Measurements from ENCODE around the gene TEDC2. TPM values are rescaled to one million over a fixed set of nuclear protein-coding genes. Genes with fewer than 3 reads are reported as not detected.

The TEDC2 gene
- total RNA-seq, 1 donor from 2014 or later, result 29.1 TPM

- Histone ChIP-seq H3K9me3 (ENCODE audit: low read depth) (no peaks in the 10 kb centered on the region), H3K36me3 (no peaks in the 10 kb centered on the region), H3K27me3 (no peaks in the 10 kb centered on the region), H2AFZ (replicated peaks) (no peak overlapping the region), H3K4me3 (no peak overlapping the region), H3K4me2 (no peak overlapping the region), H3K27ac (no peak overlapping the region), H4K20me1 (ENCODE audit: low read depth) (peaks cover 19% of the 10 kb centered on the region), H3K79me2 (ENCODE audit: low read depth) (no peaks in the 10 kb centered on the region), H3F3A (ENCODE audit: low read depth) (no peaks in the 10 kb centered on the region), H3K4me1 (no peaks in the 10 kb centered on the region), H3K9ac (no peak overlapping the region)
- peaks cover 6% of the 10 kb centered on the region for H3K27me3 Mint-ChIP-seq (ENCODE audit: insufficient read depth, low read depth)
- TF ChIP-seq EZH2phosphoT487 (IDR thresholded peaks at IDR 0.05), result no peak
- no peaks in the 10 kb centered on the region for H3K4me1 Mint-ChIP-seq
- H3K27ac Mint-ChIP-seq, result no peak overlapping the region
- H3K36me3 Mint-ChIP-seq, result peaks cover 28% of the 10 kb centered on the region
- H3K9me3 Mint-ChIP-seq, result no peaks in the 10 kb centered on the region
- no peak overlapping the region for H3K4me3 Mint-ChIP-seq
- no peak for DNase-seq (ENCODE audit: low spot score)
These were observed 9.4 kb upstream of the TEDC2 start for GRCh38 chr16:2450535-2450934.

DNA sequence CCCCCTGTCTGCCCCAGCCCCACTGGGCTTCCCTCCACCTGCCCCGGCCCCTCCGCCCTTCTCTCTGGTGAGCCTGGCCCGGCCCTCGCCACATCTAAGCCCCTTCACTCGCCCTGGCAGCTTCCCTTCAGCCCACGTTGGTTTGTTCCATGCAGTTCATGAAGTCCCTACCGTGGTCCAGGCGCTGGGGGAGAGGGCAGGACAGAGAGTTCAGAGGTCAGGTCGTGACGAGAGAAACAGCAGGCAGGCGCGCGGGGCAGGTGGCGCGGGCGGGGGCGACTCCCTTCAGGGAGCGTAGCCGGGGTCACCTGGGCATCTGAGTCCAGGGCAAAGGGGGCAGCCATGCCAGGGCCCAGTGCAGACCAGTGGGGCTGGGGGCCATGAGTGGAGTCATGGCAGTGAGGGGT lies 8.9 kb upstream of the TEDC2 start:
- Histone ChIP-seq H3K9me3 (ENCODE audit: low read depth) (no peaks in the 10 kb centered on the region), H2AFZ (replicated peaks) (no peak overlapping the region), H4K20me1 (ENCODE audit: low read depth) (peaks cover 19% of the 10 kb centered on the region), H3K9ac (no peak overlapping the region), H3F3A (ENCODE audit: low read depth) (no peaks in the 10 kb centered on the region), H3K4me2 (no peak overlapping the region), H3K27me3 (no peaks in the 10 kb centered on the region), H3K27ac (no peak overlapping the region), H3K36me3 (no peaks in the 10 kb centered on the region), H3K79me2 (ENCODE audit: low read depth) (no peaks in the 10 kb centered on the region), H3K4me1 (no peaks in the 10 kb centered on the region), H3K4me3 (no peak overlapping the region)
- Mint-ChIP-seq H3K27me3 (ENCODE audit: insufficient read depth, low read depth) (peaks cover 8% of the 10 kb centered on the region), H3K9me3 (no peaks in the 10 kb centered on the region), H3K36me3 (peaks cover 30% of the 10 kb centered on the region), H3K4me3 (no peak overlapping the region), H3K27ac (no peak overlapping the region), H3K4me1 (no peaks in the 10 kb centered on the region)
- DNase-seq (ENCODE audit: low spot score), result no peak
- TF ChIP-seq EZH2 (IDR thresholded peaks at IDR 0.05) (no peak), EZH2phosphoT487 (IDR thresholded peaks at IDR 0.05) (no peak)

GRCh38 chr16:2451851-2452320 lies 8.0 kb upstream of the TEDC2 start:
- DNase-seq (ENCODE audit: low spot score), result no peak
- H3K4me3 ChIP-seq, result no peak overlapping the region
- no peaks in the 10 kb centered on the region for H3K79me2 ChIP-seq (ENCODE audit: low read depth)
- H2AFZ ChIP-seq (replicated peaks), result no peak overlapping the region
- H3K9ac ChIP-seq, result no peak overlapping the region
- no peak overlapping the region for H3K27ac ChIP-seq
- peaks cover 23% of the 10 kb centered on the region for H3K36me3 Mint-ChIP-seq
- peaks cover 8% of the 10 kb centered on the region for H3K27me3 Mint-ChIP-seq (ENCODE audit: insufficient read depth, low read depth)
- no peaks in the 10 kb centered on the region for H3K9me3 ChIP-seq (ENCODE audit: low read depth)
- H3K9me3 Mint-ChIP-seq, result no peaks in the 10 kb centered on the region
- no peaks in the 10 kb centered on the region for H3K27me3 ChIP-seq
- H3K4me2 ChIP-seq, result no peak overlapping the region
- H3K4me1 ChIP-seq, result no peaks in the 10 kb centered on the region
- H3F3A ChIP-seq (ENCODE audit: low read depth), result peaks cover 6% of the 10 kb centered on the region
- no peaks in the 10 kb centered on the region for H3K4me1 Mint-ChIP-seq
- TF ChIP-seq EZH2phosphoT487 (IDR thresholded peaks at IDR 0.05) (no peak), EZH2 (IDR thresholded peaks at IDR 0.05) (no peak)
- TF ChIP-seq, protein P1, sequence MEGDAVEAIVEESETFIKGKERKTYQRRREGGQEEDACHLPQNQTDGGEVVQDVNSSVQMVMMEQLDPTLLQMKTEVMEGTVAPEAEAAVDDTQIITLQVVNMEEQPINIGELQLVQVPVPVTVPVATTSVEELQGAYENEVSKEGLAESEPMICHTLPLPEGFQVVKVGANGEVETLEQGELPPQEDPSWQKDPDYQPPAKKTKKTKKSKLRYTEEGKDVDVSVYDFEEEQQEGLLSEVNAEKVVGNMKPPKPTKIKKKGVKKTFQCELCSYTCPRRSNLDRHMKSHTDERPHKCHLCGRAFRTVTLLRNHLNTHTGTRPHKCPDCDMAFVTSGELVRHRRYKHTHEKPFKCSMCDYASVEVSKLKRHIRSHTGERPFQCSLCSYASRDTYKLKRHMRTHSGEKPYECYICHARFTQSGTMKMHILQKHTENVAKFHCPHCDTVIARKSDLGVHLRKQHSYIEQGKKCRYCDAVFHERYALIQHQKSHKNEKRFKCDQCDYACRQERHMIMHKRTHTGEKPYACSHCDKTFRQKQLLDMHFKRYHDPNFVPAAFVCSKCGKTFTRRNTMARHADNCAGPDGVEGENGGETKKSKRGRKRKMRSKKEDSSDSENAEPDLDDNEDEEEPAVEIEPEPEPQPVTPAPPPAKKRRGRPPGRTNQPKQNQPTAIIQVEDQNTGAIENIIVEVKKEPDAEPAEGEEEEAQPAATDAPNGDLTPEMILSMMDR (IDR thresholded peaks at IDR 0.05), result no peak
- H4K20me1 ChIP-seq (ENCODE audit: low read depth), result peaks cover 19% of the 10 kb centered on the region
- no peak overlapping the region for H3K27ac Mint-ChIP-seq
- H3K36me3 ChIP-seq, result no peaks in the 10 kb centered on the region
- no peak overlapping the region for H3K4me3 Mint-ChIP-seq

GRCh38 chr16:2452650-2453049 lies 7.3 kb upstream of the TEDC2 start:
- Histone ChIP-seq H3K9ac (no peak overlapping the region), H3K4me3 (no peak overlapping the region), H3K27me3 (no peaks in the 10 kb centered on the region), H3K79me2 (ENCODE audit: low read depth) (no peaks in the 10 kb centered on the region), H2AFZ (replicated peaks) (no peak overlapping the region), H3F3A (ENCODE audit: low read depth) (peaks cover 14% of the 10 kb centered on the region), H3K36me3 (no peaks in the 10 kb centered on the region), H3K9me3 (ENCODE audit: low read depth) (no peaks in the 10 kb centered on the region), H4K20me1 (ENCODE audit: low read depth) (peaks cover 19% of the 10 kb centered on the region), H3K4me2 (no peak overlapping the region), H3K27ac (no peak overlapping the region), H3K4me1 (no peaks in the 10 kb centered on the region)
- H3K36me3 Mint-ChIP-seq, result peaks cover 25% of the 10 kb centered on the region
- H3K4me1 Mint-ChIP-seq, result no peaks in the 10 kb centered on the region
- H3K4me3 Mint-ChIP-seq, result no peak overlapping the region
- DNase-seq (ENCODE audit: low spot score), result no peak
- no peak overlapping the region for H3K27ac Mint-ChIP-seq
- TF ChIP-seq EZH2phosphoT487 (IDR thresholded peaks at IDR 0.05), result no peak
- TF ChIP-seq, protein P1 (IDR thresholded peaks at IDR 0.05), result no peak
- no peak for TF ChIP-seq EZH2 (IDR thresholded peaks at IDR 0.05)
- H3K27me3 Mint-ChIP-seq (ENCODE audit: insufficient read depth, low read depth), result peaks cover 8% of the 10 kb centered on the region
- no peaks in the 10 kb centered on the region for H3K9me3 Mint-ChIP-seq

All from neural progenitor cell (in vitro differentiated cells).